ENCODE results near the gene PROZ. TPM values are rescaled to one million over a fixed set of nuclear protein-coding genes. Genes with fewer than 3 reads are reported as not detected.

The PROZ gene
- total and polyA plus RNA-seq, 2 of the 13 experiments (the other 11 are each of a cell fraction or from before 2014, with no cell fraction given), result 5.6 to 22.5 TPM

GRCh38 chr13:113211774-113212173, 53.3 kb downstream of the PROZ start (continued):
- TF ChIP-seq ZNF687 (CRISPR knock-in tag; IDR thresholded peaks at IDR 0.05) (peak; percentile 28; the same call in 1 of the 2 replicates), HNF4A (CRISPR knock-in tag; IDR thresholded peaks at IDR 0.05) (0 out of 2 replicates have a peak, but pooled peaks have one; percentile 17), HDAC2 (CRISPR knock-in tag; IDR thresholded peaks at IDR 0.05) (0 out of 2 replicates have a peak, but pooled peaks have one; percentile 25), PHF5A (CRISPR knock-in tag; IDR thresholded peaks at IDR 0.05; ENCODE audit: low read depth, unreplicated experiment) (no peak), POGZ (CRISPR knock-in tag; IDR thresholded peaks at IDR 0.05) (peak; percentile 94)
- TF ChIP-seq, protein P1, sequence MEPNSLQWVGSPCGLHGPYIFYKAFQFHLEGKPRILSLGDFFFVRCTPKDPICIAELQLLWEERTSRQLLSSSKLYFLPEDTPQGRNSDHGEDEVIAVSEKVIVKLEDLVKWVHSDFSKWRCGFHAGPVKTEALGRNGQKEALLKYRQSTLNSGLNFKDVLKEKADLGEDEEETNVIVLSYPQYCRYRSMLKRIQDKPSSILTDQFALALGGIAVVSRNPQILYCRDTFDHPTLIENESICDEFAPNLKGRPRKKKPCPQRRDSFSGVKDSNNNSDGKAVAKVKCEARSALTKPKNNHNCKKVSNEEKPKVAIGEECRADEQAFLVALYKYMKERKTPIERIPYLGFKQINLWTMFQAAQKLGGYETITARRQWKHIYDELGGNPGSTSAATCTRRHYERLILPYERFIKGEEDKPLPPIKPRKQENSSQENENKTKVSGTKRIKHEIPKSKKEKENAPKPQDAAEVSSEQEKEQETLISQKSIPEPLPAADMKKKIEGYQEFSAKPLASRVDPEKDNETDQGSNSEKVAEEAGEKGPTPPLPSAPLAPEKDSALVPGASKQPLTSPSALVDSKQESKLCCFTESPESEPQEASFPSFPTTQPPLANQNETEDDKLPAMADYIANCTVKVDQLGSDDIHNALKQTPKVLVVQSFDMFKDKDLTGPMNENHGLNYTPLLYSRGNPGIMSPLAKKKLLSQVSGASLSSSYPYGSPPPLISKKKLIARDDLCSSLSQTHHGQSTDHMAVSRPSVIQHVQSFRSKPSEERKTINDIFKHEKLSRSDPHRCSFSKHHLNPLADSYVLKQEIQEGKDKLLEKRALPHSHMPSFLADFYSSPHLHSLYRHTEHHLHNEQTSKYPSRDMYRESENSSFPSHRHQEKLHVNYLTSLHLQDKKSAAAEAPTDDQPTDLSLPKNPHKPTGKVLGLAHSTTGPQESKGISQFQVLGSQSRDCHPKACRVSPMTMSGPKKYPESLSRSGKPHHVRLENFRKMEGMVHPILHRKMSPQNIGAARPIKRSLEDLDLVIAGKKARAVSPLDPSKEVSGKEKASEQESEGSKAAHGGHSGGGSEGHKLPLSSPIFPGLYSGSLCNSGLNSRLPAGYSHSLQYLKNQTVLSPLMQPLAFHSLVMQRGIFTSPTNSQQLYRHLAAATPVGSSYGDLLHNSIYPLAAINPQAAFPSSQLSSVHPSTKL (CRISPR knock-in tag; IDR thresholded peaks at IDR 0.05), result 0 out of 2 replicates have a peak, but pooled peaks have one; percentile 8
- TF ChIP-seq, protein P2, sequence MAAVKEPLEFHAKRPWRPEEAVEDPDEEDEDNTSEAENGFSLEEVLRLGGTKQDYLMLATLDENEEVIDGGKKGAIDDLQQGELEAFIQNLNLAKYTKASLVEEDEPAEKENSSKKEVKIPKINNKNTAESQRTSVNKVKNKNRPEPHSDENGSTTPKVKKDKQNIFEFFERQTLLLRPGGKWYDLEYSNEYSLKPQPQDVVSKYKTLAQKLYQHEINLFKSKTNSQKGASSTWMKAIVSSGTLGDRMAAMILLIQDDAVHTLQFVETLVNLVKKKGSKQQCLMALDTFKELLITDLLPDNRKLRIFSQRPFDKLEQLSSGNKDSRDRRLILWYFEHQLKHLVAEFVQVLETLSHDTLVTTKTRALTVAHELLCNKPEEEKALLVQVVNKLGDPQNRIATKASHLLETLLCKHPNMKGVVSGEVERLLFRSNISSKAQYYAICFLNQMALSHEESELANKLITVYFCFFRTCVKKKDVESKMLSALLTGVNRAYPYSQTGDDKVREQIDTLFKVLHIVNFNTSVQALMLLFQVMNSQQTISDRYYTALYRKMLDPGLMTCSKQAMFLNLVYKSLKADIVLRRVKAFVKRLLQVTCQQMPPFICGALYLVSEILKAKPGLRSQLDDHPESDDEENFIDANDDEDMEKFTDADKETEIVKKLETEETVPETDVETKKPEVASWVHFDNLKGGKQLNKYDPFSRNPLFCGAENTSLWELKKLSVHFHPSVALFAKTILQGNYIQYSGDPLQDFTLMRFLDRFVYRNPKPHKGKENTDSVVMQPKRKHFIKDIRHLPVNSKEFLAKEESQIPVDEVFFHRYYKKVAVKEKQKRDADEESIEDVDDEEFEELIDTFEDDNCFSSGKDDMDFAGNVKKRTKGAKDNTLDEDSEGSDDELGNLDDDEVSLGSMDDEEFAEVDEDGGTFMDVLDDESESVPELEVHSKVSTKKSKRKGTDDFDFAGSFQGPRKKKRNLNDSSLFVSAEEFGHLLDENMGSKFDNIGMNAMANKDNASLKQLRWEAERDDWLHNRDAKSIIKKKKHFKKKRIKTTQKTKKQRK (IDR thresholded peaks at IDR 0.05; ENCODE audit: low read length), result no peak
- TF ChIP-seq, protein P3, sequence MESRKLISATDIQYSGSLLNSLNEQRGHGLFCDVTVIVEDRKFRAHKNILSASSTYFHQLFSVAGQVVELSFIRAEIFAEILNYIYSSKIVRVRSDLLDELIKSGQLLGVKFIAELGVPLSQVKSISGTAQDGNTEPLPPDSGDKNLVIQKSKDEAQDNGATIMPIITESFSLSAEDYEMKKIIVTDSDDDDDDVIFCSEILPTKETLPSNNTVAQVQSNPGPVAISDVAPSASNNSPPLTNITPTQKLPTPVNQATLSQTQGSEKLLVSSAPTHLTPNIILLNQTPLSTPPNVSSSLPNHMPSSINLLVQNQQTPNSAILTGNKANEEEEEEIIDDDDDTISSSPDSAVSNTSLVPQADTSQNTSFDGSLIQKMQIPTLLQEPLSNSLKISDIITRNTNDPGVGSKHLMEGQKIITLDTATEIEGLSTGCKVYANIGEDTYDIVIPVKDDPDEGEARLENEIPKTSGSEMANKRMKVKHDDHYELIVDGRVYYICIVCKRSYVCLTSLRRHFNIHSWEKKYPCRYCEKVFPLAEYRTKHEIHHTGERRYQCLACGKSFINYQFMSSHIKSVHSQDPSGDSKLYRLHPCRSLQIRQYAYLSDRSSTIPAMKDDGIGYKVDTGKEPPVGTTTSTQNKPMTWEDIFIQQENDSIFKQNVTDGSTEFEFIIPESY (CRISPR knock-in tag; IDR thresholded peaks at IDR 0.05), result peak; percentile 100

Measured in HepG2 (cell line).